Suprapubic skin (tissue), 4 donors: ENCODE results near the gene DDTL. TPM values are rescaled to one million over a fixed set of nuclear protein-coding genes. Genes with fewer than 3 reads are reported as not detected.
"Not testable (repeated sequence)": the region's sequence is repeated elsewhere in the genome, so short reads cannot be mapped to it uniquely, and the experiment has no call there.

ENCODE experiments used
- DNase-seq, 2 donors: peaks; one replicate each; pipeline ENCODE4 v3.0.0-alpha.2; 2019; ENCODE audit warnings: low spot score in 2 of 2
- H3K27ac ChIP-seq: fragments of 200-600 bp; sonication (generic); one replicate; pipeline ENCODE4 v1.5.1; 2019
- H3K27me3 ChIP-seq: fragments of 200-600 bp; sonication (generic); one replicate; pipeline ENCODE4 v1.5.1; 2019
- H3K36me3 ChIP-seq: fragments of 200-600 bp; sonication (generic); one replicate; pipeline ENCODE4 v1.5.1; 2019
- H3K4me1 ChIP-seq: fragments of 200-600 bp; sonication (generic); one replicate; pipeline ENCODE4 v1.5.1; 2019
- H3K4me3 ChIP-seq: fragments of 200-600 bp; sonication (generic); one replicate; pipeline ENCODE4 v1.5.1; 2019; ENCODE audit warnings: mild to moderate bottlenecking
- H3K9me3 ChIP-seq: fragments of 200-600 bp; sonication (generic); one replicate; pipeline ENCODE4 v1.5.1; 2019
- EP300 ChIP-seq: sonication (generic); formaldehyde crosslinking; IDR thresholded peaks from one replicate; pipeline ENCODE4 v1.6.1; 2017; ENCODE audit warnings: antibody characterized with exemption
- WGBS: methylation state at CpG from one replicate; pipeline ENCODE4 v1.1.5; 2018; 5-methylcytosine and 5-hydroxymethylcytosine counted together
- total RNA-seq, 4 donors: library from RNA; depleted of rRNA; stranded (reverse); fragments of >200 nt; gene quantifications; one replicate each; pipeline ENCODE4 v1.1.0, GENCODE V29; 2016
- TF ChIP-seq, protein P1 (sequence below), 2 donors: fragments of 200-600 bp in 1 of 2; fragments of 450-650 bp in 1 of 2; sonication (generic) in 1 of 2; IDR thresholded peaks; one replicate each; pipeline ENCODE4 v1.5.1; 2016 to 2019; ENCODE audit warnings: antibody characterized with exemption in 2 of 2, mild to moderate bottlenecking in 1 of 2, moderate library complexity in 1 of 2

The DDTL gene
- total RNA-seq, 4 donors from 2014 or later: 1.5 to 2.0 (median 2.0) TPM; not detected in 1

DNA sequence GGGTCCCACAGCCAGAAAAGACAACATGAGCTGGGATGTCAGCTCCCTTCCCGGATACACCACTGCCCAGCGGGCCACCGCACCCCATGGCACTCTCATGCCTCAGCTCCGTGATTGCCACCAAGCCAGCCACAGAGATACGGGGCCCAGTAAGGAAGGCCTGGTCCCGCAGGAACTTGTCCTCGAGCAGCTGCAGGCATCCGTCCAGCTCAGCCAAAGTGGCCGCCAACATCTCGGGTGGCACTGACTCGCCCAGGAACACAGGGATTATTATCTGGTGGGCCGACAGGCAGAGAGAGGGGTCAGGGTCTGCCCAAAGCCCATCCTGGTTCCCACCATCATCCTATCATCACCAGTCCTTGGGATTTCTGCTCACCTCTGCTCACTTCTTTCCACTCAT lies 10.6 kb downstream of the DDTL start:
- WGBS: no CpG with 5 or more reads among the region's 12 CpGs
- H3K36me3 ChIP-seq, H3K4me1 ChIP-seq: not testable (repeated sequence)

DNA sequence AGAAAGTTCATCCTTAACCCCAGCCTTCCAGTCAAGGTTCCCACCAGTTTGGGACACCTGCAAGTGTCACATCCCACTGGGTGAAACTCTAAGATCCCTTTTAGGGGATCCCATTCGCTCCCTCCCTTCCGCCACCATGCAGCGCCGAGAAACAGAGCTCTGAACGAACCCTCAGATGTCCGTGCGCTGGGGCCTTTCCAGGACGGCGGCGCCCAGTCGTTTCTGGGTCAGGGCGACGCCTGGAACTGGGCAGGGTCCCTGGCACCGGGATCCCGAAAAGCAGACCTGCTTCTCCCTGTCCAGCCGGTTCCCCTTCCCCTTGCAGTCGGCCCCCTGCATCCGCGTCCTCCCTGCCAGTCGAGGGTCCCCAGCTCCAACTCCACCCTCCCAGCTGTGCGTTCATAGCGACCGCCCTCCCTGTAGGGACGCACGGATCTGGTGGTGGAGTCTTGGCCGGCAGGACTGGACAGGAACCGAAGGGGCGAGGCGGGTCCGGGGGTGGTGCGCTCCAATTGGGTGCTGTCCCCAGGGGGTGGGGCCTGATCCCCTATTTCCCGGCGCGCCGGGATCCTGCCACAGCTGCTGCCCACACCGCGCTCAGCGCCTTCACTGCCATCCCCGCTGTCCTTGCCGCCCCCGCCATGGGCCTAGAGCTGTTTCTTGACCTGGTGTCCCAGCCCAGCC lies 13.0 kb downstream of the DDTL start, which contains the start of gene GSTT2:
GSTT2 (plus strand) TSS at position 578 of the 684 bp plus-strand sequence.
- H3K9me3 ChIP-seq, H3K27me3 ChIP-seq, H3K36me3 ChIP-seq, H3K4me1 ChIP-seq, DNase-seq, H3K4me3 ChIP-seq, H3K27ac ChIP-seq: not testable (repeated sequence)
- WGBS: no CpG with 5 or more reads among the region's 41 CpGs

More for the DNA sequence above, 10.6 kb downstream of the DDTL start:
- DNase-seq, H3K27me3 ChIP-seq, H3K9me3 ChIP-seq, H3K27ac ChIP-seq, H3K4me3 ChIP-seq: not testable (repeated sequence)

DNA sequence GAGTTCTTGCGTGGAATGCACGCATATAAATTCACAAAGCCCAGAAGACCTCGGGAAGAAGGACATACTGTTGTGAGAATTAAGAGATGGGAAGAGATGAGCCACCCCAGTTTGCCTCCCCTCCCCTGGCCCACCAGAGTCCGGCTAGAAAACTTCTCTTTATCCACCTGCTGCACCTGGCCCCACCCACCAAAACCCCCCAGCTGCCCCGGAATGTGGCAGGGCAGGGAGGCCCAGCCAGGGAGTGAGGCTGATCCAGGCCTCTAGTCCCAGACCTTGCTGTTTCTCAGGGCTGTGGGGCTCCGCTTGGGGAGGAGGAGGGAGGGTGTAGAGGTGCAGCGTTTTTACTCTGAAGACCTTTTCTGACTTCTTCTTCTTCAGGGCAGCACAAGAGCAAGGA lies 13.9 kb downstream of the DDTL start:
- WGBS: 45% methylated on average over 4 of the region's 7 CpGs
- H3K27me3 ChIP-seq, H3K9me3 ChIP-seq, H3K4me1 ChIP-seq, H3K4me3 ChIP-seq, DNase-seq, H3K36me3 ChIP-seq, H3K27ac ChIP-seq: not testable (repeated sequence)

DNA sequence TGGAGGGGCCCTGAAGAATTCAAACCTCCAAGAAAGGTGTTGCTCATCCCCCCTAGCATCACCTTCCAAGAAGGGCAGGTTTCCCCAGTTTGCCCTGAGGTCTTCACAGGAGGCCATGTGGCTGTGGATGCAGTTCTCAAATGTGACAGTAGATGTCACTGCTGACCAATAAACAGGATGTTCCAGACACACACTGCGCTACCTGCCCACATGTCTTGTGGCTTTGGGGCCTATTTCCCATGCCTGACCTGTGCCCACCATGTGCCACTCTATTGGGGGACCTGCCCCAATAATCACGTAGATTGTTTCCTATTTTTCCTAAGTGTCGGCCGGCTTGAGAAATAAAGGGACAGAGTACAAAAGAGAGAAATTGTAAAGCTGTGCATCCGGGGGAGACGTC lies 17.7 kb downstream of the DDTL start:
- DNase-seq: no peak
- 62% methylated on average over 4 of the region's 6 CpGs for WGBS
- no peaks in the 10 kb centered on the region for H3K9me3 ChIP-seq
- no peaks in the 10 kb centered on the region for H3K36me3 ChIP-seq
- H3K27me3 ChIP-seq: no peaks in the 10 kb centered on the region
- H3K27ac ChIP-seq: no peak overlapping the region
- no peak overlapping the region for H3K4me3 ChIP-seq
- TF ChIP-seq EP300: no peak
- TF ChIP-seq, protein P1, sequence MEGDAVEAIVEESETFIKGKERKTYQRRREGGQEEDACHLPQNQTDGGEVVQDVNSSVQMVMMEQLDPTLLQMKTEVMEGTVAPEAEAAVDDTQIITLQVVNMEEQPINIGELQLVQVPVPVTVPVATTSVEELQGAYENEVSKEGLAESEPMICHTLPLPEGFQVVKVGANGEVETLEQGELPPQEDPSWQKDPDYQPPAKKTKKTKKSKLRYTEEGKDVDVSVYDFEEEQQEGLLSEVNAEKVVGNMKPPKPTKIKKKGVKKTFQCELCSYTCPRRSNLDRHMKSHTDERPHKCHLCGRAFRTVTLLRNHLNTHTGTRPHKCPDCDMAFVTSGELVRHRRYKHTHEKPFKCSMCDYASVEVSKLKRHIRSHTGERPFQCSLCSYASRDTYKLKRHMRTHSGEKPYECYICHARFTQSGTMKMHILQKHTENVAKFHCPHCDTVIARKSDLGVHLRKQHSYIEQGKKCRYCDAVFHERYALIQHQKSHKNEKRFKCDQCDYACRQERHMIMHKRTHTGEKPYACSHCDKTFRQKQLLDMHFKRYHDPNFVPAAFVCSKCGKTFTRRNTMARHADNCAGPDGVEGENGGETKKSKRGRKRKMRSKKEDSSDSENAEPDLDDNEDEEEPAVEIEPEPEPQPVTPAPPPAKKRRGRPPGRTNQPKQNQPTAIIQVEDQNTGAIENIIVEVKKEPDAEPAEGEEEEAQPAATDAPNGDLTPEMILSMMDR (IDR thresholded peaks at IDR 0.05): peak in 1 of 2 donors; percentile 50
- H3K4me1 ChIP-seq: no peaks in the 10 kb centered on the region

DNA sequence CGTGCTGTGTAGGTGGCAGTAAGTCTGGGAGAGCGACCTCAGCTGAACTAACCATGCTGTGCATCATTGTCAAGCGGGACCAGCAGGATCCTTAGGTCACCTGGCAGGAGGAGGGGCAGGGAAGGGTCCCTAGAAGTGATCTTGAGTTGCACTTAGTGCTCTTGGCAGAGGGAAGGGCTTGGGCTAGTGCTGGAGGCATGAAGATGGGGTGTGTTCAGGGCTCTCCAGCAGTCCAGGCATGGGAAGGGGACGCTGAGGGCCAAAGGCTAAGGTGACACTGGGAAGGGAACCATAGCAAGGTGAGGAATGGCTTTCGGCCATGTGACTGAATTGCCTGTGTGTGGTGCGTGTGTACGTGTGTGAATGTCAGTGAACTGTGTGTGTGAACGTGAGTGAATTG lies 19.4 kb downstream of the DDTL start:
- H3K27ac ChIP-seq, H3K27me3 ChIP-seq, H3K4me3 ChIP-seq, H3K4me1 ChIP-seq, H3K36me3 ChIP-seq, DNase-seq, H3K9me3 ChIP-seq: not testable (repeated sequence)
- WGBS: 86% methylated on average over 8 of the region's 8 CpGs

DNA sequence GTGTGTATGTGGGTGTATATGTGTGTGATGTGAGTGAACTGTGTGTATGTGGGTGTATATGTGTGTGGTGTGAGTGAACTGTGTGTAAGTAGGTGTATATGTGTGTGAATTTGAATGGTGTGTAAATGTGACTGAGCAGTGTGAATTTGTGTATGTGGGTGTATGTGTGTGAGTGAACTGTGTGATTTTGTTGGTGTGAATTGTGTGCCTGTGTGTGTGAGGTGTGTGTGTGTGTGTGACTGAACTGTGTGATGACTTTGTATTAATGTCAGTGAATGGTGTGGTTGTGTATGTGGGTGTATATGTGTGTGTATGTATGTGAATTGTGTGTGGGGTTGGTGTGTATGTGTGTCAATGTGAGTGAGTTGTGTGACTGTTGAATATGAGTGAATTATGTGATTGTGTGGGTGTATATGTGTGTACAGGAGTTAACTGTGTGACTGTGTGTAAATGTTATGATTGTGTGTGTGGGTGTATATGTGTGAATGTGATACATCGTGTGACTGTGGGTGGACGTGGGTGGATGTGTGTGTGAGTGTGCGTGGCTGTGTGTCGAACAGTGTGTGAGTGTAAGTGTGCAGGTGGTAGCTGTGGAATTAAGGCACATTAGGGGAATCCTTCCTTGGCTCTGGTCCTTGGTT lies 20.0 kb downstream of the DDTL start:
- not testable (repeated sequence) for H3K27me3 ChIP-seq, H3K36me3 ChIP-seq, H3K4me3 ChIP-seq, H3K4me1 ChIP-seq, H3K9me3 ChIP-seq, DNase-seq, H3K27ac ChIP-seq
- WGBS: 70% methylated on average over 4 of the region's 4 CpGs

DNA sequence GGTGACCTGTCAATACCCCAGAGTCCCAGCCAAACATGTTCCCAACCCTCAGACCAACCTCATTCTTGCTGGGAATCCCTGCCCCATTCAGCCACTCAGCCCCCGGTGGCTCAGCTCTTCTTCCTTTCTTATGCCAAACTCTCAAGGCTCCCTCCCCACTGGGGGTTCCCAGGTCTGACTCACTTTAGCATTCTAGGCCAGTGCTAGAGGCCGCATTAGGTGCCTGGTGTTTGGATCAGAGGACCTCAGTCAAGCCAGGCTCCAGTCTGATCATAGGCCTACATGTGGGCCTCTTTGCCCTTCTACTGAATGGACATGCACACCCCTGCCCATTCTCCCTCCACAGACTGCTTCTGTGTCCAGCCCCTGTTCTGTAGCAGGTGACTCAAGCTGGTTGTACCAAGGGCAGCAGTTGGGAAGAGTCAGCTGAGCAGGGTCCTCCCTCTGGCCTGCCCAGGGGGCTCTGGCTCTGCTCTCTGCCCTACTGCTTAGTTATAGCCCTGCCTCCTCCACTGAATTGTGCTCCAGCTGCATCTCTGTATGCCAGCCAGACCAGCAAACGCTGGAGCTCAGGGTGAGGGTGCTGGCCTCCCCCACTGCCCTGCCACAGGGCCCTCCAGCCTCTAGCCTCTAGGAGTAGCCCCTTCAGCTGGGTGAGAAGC lies 23.0 kb downstream of the DDTL start:
- not testable (repeated sequence) for H3K27me3 ChIP-seq, DNase-seq, H3K27ac ChIP-seq, H3K4me3 ChIP-seq, H3K9me3 ChIP-seq, H3K36me3 ChIP-seq, H3K4me1 ChIP-seq
- 77% methylated on average over 2 of the region's 3 CpGs for WGBS

DNA sequence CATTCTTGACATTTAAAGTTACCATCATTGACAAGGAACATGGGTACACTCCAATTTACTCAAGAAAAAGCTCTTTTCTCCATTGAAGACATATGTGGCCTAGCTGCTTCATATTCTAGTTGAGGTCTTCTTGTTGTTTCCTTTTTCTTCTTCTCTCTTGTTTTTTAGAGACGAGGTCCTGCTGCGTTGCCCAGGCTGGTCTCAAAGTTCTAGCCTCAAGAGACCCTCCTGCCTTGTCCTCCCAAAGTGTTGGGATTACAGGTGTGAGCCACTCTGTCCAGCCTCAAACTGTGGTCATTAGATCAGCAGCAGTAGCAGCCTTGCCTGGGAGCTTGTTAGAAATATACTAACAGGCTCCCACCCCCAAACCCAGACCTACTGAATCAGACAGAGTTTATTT lies 26.4 kb downstream of the DDTL start:
- WGBS: 84% methylated on average over 2 of the region's 2 CpGs
- not testable (repeated sequence) for DNase-seq, H3K36me3 ChIP-seq, H3K4me3 ChIP-seq, H3K27me3 ChIP-seq, H3K4me1 ChIP-seq, H3K27ac ChIP-seq, H3K9me3 ChIP-seq

DNA sequence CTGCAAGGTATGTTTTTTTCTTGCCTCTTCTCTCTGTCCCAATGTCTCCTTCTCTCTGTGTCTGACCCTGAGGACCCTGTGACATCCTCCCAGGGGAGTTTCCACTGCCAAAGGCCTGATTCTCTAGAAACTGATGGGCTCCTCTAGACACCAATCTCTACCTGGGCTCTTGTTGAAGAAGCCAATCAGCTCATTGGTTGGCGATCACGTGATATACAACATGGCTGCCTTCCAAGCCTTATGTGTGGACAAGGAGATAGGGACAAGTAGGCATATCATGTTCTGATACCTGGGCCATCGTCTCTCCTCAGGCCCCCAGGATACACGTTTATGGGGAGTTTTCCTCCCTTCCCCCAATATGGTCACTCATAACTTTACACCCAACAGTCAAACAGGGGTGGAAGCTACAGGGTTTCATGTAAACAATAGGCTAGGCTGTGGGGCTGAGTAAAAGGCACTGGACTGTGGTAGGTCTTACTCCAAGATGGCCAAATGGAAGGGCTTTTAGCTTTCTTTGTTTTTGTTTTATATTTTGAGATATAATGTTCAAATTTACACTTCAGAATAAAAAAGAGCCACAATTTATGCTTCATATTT lies 27.0 kb downstream of the DDTL start:
- not testable (repeated sequence) for H3K9me3 ChIP-seq, H3K27ac ChIP-seq, H3K27me3 ChIP-seq, H3K36me3 ChIP-seq, H3K4me3 ChIP-seq, H3K4me1 ChIP-seq, DNase-seq
- 66% methylated on average over 4 of the region's 4 CpGs for WGBS
